SK-MEL-5 (cell line): Measurements from ENCODE around the gene CCDC93. TPM values are rescaled to one million over a fixed set of nuclear protein-coding genes. Genes with fewer than 3 reads are reported as not detected.

ENCODE experiments used
- DNase-seq: peaks from one replicate; pipeline ENCODE4 v3.0.0-alpha.2; 2016; ENCODE audit warnings: low read depth, low spot score
- in situ Hi-C: cut with HindIII; loops from 2 replicates; pipeline ENCODE4 v1.10.0; 2016; ENCODE audit warnings: low sequenced_read_pairs, high pct_unique_total_duplicates, low pct_unique_long_range_greater_than_20kb
- small RNA-seq, 2 experiments: library from RNA; depleted of rRNA; stranded (forward); fragments of <200 nt; gene quantifications; one replicate each; pipeline ENCODE3, GENCODE V24; 2014
- total RNA-seq: library from RNA; depleted of rRNA; stranded (reverse); fragments of >200 nt; shearing (Covaris generic); gene quantifications from 2 replicates; pipeline ENCODE4 v1.2.3, GENCODE V29; 2014; rRNA removed

Gene CCDC93
- total RNA-seq, 1 experiment from 2014 or later = 20.9 TPM

GRCh38 chr2:117885308-117885707 is 128.6 kb downstream of the CCDC93 start:
- in situ Hi-C loops = no loop called here

GRCh38 chr2:117879003-117879402 is 134.9 kb downstream of the CCDC93 start:
- in situ Hi-C loops = no loop called here
- DNase-seq = no peak

More at GRCh38 chr2:117885308-117885707, 128.6 kb downstream of the CCDC93 start:
- no peak for DNase-seq

GRCh38 chr2:117875786-117876185 is 138.1 kb downstream of the CCDC93 start:
- no peak for DNase-seq
- in situ Hi-C loops = no loop called here

Small RNA genes within 50 kb of the gene (small RNA-seq; reads per million reads assigned to genes)
- 0 reads per million in 2 experiments for gene RN7SL111P

Other genes with a start within 250 kb of the CCDC93 start
- gene DDX18, start 199.4 kb downstream of the CCDC93 start, total RNA-seq = 85.1 and 89.9 TPM in 2 replicates
- 3.8 and 4.6 TPM in 2 replicates for gene INSIG2, start 74.4 kb upstream of the CCDC93 start, total RNA-seq